Gastrocnemius medialis (tissue), 4 donors: ENCODE data around the gene PPP3CA.

Experiments
- POLR2A ChIP-seq, 2 donors: fragments of 450-650 bp; IDR thresholded peaks; one replicate each; pipeline ENCODE4 v1.6.1; 2017; ENCODE audit warnings: antibody characterized with exemption in 2 of 2, mild to moderate bottlenecking in 2 of 2, moderate library complexity in 2 of 2
- TF ChIP-seq, protein P1 (sequence below), 5 experiments: fragments of 450-650 bp in 3 of 5; fragments of 200-600 bp in 2 of 5; sonication (generic) in 2 of 5; IDR thresholded peaks in 4 of 5; conservative IDR thresholded peaks in 1 of 5; 1 replicate in 4 of 5; 2 replicates in 1 of 5; pipeline ENCODE4 v1.5.1; 2016 to 2019; ENCODE audit warnings: antibody characterized with exemption in 5 of 5, mild to moderate bottlenecking in 3 of 5, moderate library complexity in 3 of 5

GRCh38 chr4:101078950-101079349 lies 268.4 kb downstream of the PPP3CA start:
- TF ChIP-seq, protein P1, sequence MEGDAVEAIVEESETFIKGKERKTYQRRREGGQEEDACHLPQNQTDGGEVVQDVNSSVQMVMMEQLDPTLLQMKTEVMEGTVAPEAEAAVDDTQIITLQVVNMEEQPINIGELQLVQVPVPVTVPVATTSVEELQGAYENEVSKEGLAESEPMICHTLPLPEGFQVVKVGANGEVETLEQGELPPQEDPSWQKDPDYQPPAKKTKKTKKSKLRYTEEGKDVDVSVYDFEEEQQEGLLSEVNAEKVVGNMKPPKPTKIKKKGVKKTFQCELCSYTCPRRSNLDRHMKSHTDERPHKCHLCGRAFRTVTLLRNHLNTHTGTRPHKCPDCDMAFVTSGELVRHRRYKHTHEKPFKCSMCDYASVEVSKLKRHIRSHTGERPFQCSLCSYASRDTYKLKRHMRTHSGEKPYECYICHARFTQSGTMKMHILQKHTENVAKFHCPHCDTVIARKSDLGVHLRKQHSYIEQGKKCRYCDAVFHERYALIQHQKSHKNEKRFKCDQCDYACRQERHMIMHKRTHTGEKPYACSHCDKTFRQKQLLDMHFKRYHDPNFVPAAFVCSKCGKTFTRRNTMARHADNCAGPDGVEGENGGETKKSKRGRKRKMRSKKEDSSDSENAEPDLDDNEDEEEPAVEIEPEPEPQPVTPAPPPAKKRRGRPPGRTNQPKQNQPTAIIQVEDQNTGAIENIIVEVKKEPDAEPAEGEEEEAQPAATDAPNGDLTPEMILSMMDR (IDR thresholded peaks at IDR 0.05 in 4 of 5, conservative IDR thresholded peaks at IDR 0.05 in 1 of 5), result no peak
- TF ChIP-seq POLR2A (IDR thresholded peaks at IDR 0.05), result no peak
